Progenitor cell of endocrine pancreas (in vitro differentiated cells): Measurements from ENCODE around the gene KIF14. TPM values are rescaled to one million over a fixed set of nuclear protein-coding genes. Genes with fewer than 3 reads are reported as not detected.

Experiments
- DNase-seq: peaks from one replicate; pipeline ENCODE4 v3.0.0; 2021; ENCODE audit warnings: low spot score; ENCODE audit not compliant: unreplicated experiment
- H3K27ac Mint-ChIP-seq: 2 replicates; pipeline ENCODE4 v1.8.0; 2021; ENCODE audit warnings: mild to moderate bottlenecking, moderate library complexity, mixed read lengths
- H3K27me3 Mint-ChIP-seq: 2 replicates; pipeline ENCODE4 v1.8.0; 2021; ENCODE audit warnings: mixed read lengths
- H3K36me3 Mint-ChIP-seq: 2 replicates; pipeline ENCODE4 v1.8.0; 2022; ENCODE audit warnings: mixed read lengths; ENCODE audit not compliant: insufficient read depth
- H3K4me1 Mint-ChIP-seq: 2 replicates; pipeline ENCODE4 v1.8.0; 2021; ENCODE audit warnings: low read depth, mixed read lengths
- H3K4me3 Mint-ChIP-seq: 2 replicates; pipeline ENCODE4 v1.8.0; 2021; ENCODE audit warnings: low read depth, mild to moderate bottlenecking, moderate library complexity, mixed read lengths
- H3K9me3 Mint-ChIP-seq: 2 replicates; pipeline ENCODE4 v1.8.0; 2021; ENCODE audit warnings: low read depth, mixed read lengths
- long read RNA-seq: library from polyadenylated mRNA; unstranded; transcript quantifications from one replicate; pipeline ENCODE4 v2.0.0, GENCODE V29; 2020
- total RNA-seq: library from RNA; stranded (reverse); gene quantifications from 2 replicates; pipeline ENCODE4 v1.2.1, GENCODE V29; 2021
- TF ChIP-seq, protein P1 (sequence below): fragments of 200-600 bp; sonication (generic); IDR thresholded peaks from one replicate; pipeline ENCODE4 v1.5.0; 2021; ENCODE audit warnings: antibody characterized with exemption, mild to moderate bottlenecking; ENCODE audit not compliant: unreplicated experiment

KIF14 gene, protein sequence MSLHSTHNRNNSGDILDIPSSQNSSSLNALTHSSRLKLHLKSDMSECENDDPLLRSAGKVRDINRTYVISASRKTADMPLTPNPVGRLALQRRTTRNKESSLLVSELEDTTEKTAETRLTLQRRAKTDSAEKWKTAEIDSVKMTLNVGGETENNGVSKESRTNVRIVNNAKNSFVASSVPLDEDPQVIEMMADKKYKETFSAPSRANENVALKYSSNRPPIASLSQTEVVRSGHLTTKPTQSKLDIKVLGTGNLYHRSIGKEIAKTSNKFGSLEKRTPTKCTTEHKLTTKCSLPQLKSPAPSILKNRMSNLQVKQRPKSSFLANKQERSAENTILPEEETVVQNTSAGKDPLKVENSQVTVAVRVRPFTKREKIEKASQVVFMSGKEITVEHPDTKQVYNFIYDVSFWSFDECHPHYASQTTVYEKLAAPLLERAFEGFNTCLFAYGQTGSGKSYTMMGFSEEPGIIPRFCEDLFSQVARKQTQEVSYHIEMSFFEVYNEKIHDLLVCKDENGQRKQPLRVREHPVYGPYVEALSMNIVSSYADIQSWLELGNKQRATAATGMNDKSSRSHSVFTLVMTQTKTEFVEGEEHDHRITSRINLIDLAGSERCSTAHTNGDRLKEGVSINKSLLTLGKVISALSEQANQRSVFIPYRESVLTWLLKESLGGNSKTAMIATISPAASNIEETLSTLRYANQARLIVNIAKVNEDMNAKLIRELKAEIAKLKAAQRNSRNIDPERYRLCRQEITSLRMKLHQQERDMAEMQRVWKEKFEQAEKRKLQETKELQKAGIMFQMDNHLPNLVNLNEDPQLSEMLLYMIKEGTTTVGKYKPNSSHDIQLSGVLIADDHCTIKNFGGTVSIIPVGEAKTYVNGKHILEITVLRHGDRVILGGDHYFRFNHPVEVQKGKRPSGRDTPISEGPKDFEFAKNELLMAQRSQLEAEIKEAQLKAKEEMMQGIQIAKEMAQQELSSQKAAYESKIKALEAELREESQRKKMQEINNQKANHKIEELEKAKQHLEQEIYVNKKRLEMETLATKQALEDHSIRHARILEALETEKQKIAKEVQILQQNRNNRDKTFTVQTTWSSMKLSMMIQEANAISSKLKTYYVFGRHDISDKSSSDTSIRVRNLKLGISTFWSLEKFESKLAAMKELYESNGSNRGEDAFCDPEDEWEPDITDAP (N-terminal part only)
- 7.8 and 7.9 TPM in 2 replicates for total RNA-seq
- long read RNA-seq, partial matches to known transcripts: 27 of 43 reads
- long read RNA-seq, other reads (novel, unspliced or antisense): 16 of 43 reads

DNA sequence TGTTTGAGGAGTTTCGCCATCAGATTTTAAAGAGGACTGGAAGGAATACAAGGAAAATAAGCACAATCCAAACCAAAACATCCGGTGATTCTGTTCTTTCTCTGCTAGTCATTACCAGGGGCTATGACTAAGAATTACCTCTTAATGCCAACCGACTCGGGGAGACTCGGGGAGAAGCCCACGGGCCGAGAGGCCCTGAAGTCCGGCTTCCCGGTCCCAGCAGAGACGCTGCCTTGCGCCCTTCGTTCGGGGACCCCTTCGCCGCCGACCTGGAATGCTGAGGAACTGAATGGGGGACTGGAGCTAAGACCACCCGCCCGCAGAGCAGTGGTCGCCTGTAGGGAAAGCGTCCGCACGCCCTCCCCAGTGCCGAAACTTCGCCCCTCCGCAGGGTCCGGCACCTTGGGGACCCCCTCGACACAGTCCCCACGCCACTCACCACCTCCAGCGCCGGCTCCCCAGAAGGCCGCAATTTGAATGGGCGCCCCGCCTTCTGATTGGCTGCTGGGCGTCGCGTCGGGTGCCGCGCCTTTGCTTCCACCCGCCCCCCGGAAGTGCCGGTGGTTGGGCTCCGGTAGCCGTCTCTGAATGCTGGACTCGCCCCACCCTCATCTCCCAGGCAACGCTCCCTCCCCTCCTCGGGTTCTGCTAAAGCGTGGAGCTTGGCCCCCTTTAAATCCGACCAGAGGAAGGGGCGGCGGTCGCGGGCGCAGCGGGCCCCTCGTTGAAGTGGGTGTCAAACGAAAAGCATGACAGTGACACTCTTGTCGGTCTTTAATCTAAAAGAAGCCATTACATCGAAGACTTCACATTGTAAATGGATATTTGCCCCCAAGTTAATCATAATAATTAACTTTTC, at the start of gene KIF14:
Gene KIF14, minus strand, starts transcription at position 479 of the 859 bp plus-strand sequence. CDS start 2,028 bp downstream, outside the sequence.
- peak within 1 kb of the TSS; percentile 89 for H3K4me3 Mint-ChIP-seq
- H3K27me3 Mint-ChIP-seq: no peaks in the 10 kb centered on the region
- H3K9me3 Mint-ChIP-seq: no peaks in the 10 kb centered on the region
- H3K27ac Mint-ChIP-seq: peak within 1 kb of the TSS; percentile 91
- TF ChIP-seq, protein P1, sequence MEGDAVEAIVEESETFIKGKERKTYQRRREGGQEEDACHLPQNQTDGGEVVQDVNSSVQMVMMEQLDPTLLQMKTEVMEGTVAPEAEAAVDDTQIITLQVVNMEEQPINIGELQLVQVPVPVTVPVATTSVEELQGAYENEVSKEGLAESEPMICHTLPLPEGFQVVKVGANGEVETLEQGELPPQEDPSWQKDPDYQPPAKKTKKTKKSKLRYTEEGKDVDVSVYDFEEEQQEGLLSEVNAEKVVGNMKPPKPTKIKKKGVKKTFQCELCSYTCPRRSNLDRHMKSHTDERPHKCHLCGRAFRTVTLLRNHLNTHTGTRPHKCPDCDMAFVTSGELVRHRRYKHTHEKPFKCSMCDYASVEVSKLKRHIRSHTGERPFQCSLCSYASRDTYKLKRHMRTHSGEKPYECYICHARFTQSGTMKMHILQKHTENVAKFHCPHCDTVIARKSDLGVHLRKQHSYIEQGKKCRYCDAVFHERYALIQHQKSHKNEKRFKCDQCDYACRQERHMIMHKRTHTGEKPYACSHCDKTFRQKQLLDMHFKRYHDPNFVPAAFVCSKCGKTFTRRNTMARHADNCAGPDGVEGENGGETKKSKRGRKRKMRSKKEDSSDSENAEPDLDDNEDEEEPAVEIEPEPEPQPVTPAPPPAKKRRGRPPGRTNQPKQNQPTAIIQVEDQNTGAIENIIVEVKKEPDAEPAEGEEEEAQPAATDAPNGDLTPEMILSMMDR: no peak
- peaks cover 12% of the 10 kb centered on the region for H3K4me1 Mint-ChIP-seq
- DNase-seq: peak; percentile 83
- H3K36me3 Mint-ChIP-seq: no peaks in the 10 kb centered on the region

DNA sequence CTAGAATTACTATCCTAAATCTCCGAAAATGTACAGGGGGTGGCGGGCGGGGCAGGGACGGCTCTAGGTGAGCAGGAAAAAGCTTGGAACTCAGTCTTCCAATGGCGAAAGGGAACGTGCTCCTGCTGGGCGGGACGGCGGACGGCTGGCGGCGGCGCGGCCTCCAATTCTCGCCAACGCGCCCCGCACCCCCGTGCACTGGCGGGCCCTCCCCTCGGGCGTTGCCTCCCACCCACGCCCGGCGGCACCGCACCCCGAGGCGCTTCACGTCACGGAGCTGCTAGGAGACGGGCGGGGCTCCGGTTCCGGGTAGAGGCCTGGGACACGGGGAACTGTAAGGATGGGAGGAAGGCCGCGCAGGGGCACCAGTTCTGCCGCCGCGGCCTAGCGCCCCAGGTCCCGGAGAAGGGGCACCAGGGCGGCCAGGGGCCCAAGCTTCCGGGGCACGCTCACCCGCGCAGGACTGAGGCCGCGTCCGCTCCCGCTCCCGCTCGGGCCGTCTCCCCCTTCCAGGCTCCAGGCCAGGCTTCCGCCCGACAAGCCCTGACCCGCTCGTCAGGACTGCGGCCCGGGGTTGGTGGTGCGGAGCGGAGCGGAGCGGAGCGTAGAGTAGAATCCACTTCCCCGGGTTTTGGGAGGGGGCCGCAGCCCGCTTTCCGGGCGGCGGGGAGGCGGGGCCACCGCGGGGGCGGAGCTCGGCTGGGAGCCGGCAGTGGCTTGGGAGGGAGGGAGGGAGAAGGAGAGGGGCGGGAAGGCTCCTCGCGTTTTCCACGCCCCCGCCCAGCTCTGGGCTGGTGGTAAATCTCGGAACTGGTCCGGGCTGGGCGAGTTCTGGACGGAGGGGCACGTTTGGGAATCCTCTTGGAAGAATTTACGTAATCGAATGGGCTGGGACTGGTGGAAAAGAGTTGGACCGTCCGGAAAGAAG, 49.0 kb upstream of the KIF14 start, which contains the start of gene DDX59:
Gene DDX59, minus strand, starts transcription at position 594 of the 928 bp plus-strand sequence. CDS start 3,167 bp downstream, outside the sequence.
- Mint-ChIP-seq H3K27me3 (no peaks in the 10 kb centered on the region), H3K4me3 (peak within 1 kb of the TSS; percentile 91), H3K9me3 (no peaks in the 10 kb centered on the region), H3K36me3 (peaks cover 5% of the 10 kb centered on the region), H3K27ac (peak within 1 kb of the TSS; percentile 96), H3K4me1 (peaks cover 16% of the 10 kb centered on the region)
- DNase-seq: peak; percentile 90
- TF ChIP-seq, protein P1: no peak

DNA sequence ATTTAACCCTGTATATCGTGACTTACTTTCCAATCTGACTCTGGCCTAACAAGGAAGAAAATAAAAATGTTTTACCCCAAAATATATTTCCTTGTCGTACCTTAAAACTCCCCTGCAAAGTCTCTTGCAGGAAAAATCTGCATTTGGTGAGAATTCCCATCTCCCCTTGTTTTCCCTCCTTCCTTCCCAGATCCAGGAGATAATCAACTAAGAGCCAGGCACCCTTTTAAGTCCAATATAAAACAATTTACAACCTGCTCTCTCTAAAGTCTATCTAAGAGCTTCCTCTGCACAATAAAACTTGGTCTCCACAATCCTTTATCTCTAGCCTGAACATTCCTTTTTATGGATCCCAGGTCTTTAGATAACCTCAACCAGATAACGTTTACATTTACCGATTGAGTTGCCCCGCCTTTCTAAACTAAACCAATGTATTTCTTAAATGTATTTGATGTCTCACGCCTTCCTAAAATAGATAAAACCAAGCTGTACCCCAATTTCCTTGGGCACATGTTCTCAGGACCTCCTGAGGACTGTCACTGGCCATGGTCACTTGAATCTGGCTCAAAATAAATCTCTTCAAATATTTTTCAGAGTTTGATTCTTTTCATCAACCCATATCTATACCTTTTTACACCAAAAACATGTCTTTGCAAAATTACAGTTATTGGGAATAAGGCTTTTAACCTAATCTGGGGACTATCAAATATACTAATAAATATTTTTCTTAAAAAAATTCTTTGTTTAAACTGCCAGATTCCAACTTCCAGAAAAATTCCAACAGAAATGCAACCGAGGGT, 48.2 kb upstream of the KIF14 start:
- no peaks in the 10 kb centered on the region for H3K27me3 Mint-ChIP-seq
- H3K36me3 Mint-ChIP-seq: peaks cover 12% of the 10 kb centered on the region
- peak overlapping the region; percentile 78 for H3K4me3 Mint-ChIP-seq
- H3K27ac Mint-ChIP-seq: peak overlapping the region; percentile 63
- no peaks in the 10 kb centered on the region for H3K9me3 Mint-ChIP-seq
- TF ChIP-seq, protein P1: no peak
- DNase-seq: no peak
- peaks cover 14% of the 10 kb centered on the region for H3K4me1 Mint-ChIP-seq

DNA sequence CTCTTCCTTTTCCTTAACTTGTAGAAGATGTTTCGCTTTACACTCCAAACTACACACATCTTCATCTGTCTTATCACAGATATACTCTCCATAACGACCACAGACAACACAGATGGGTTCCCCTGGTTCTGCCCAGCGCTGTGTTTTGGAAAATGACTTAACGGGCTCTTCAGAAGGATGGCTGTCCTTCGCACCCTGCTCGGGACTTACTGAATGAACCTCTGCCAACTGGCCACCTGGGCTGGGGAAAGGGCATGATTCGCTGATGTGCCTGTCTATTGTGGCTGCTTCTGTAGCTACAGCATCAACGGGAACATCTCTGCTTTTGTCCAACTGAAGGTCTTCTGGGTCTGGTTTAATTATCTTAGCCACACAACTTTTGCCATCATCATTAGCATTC, 45.8 kb upstream of the KIF14 start:
- Mint-ChIP-seq H3K27me3 (no peaks in the 10 kb centered on the region), H3K9me3 (no peaks in the 10 kb centered on the region), H3K4me1 (peaks cover 14% of the 10 kb centered on the region), H3K4me3 (no peak overlapping the region), H3K27ac (no peak overlapping the region), H3K36me3 (peaks cover 16% of the 10 kb centered on the region)
- DNase-seq: no peak
- TF ChIP-seq, protein P1: no peak
